Ovary (tissue), 3 donors: Measurements from ENCODE around the gene ZNF771.

ENCODE experiments used
- CTCF ChIP-seq, 3 donors: fragments of 450-650 bp in 2 of 3; fragments of 200-600 bp in 1 of 3; IDR thresholded peaks; one replicate each; pipeline versions ENCODE4 v1.5.1 to v1.8.0; 2016 to 2022; ENCODE audit warnings: antibody characterized with exemption in 3 of 3, mild to moderate bottlenecking in 1 of 3
- EP300 ChIP-seq: sonication (generic); formaldehyde crosslinking; IDR thresholded peaks from one replicate; pipeline ENCODE4 v1.6.1; 2017; ENCODE audit warnings: antibody characterized with exemption
- POLR2A ChIP-seq: fragments of 450-650 bp; IDR thresholded peaks from one replicate; pipeline ENCODE4 v1.6.1; 2017; ENCODE audit warnings: antibody characterized with exemption, mild to moderate bottlenecking, moderate library complexity
- donor health status: DM: no; HTN: no; CAD: no.

GRCh38 chr16:30437511-30438046 lies 30.2 kb downstream of the ZNF771 start:
- no peak for TF ChIP-seq CTCF (IDR thresholded peaks at IDR 0.05)
- TF ChIP-seq POLR2A, result no peak
- no peak for TF ChIP-seq EP300
